HG03025 (cell line): ENCODE measurements around the gene INPP4B.
"Not testable (repeated sequence)": the region's sequence is repeated elsewhere in the genome, so short reads cannot be mapped to it uniquely, and the experiment has no call there.

Experiments used
- ATAC-seq: cut with Tn5 transposase; IDR thresholded peaks from one replicate; pipeline ENCODE4 v1.9.1; 2021; ENCODE audit warnings: mild to moderate bottlenecking, moderate library complexity; ENCODE audit not compliant: unreplicated experiment, low FRiP score

The INPP4B gene

GRCh38 chr4:142427456-142427855, 418.6 kb downstream of the INPP4B start:
- no peak for ATAC-seq

DNA sequence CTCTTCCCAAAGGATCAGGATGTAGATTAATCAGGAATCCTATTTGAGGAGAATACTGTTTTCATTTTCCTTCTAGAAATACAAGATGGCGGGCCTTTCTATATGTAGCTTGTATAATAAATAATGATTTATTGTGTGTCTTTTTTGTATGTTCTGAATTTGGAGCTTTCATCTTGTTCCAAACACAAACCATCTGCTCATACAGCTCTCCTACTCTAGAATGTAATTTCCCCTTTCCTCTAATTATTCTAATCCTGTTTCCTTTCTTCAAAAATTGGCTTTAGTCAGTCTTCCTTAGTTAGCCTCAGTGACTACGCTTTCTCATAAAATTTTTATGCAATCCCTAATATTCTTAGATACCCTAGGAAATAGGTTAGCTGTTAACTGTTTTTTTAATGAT, 422.2 kb downstream of the INPP4B start:
- ATAC-seq = no peak

DNA sequence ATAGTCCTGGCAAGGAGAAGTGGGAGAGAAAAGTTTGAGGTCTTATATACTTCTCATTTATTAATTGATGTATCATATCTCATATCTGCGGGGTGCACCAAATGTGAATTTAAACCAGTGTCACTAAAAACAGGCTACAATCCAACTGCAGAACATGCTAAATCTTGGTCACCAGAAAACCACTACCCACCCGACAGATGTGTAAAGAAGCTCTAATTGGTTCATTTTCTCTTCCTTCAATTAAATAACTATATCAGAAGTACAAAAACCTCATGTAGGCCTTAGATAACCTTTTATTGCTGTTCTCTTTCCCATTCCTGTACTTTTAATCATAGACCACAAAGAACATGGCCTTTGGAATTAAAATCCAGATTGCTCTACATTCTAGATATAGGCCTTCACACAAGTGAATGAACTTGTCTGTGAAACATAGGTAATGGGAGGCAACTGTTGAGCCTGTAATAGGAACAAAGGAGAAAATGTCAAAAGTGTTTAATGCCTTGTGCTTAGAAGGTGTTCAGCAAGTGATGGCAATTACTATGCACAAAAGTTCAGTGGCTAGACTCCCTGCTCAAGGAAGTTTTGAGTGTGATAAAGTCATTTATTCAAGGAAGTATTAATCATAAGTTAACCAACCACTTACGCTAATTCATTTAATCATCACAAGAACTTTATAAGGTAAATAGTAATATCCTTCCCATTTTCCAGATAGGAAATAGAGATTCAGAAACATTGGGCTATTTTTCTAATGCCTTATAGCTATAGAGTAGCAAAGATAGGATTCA, 425.6 kb downstream of the INPP4B start:
- ATAC-seq = no peak

- ATAC-seq = no peak
These were observed 426.4 kb downstream of the INPP4B start for GRCh38 chr4:142419712-142420111.

GRCh38 chr4:142418697-142419096, 427.4 kb downstream of the INPP4B start:
- no peak for ATAC-seq

- ATAC-seq = no peak
These were observed 429.3 kb downstream of the INPP4B start for GRCh38 chr4:142416711-142417275.

DNA sequence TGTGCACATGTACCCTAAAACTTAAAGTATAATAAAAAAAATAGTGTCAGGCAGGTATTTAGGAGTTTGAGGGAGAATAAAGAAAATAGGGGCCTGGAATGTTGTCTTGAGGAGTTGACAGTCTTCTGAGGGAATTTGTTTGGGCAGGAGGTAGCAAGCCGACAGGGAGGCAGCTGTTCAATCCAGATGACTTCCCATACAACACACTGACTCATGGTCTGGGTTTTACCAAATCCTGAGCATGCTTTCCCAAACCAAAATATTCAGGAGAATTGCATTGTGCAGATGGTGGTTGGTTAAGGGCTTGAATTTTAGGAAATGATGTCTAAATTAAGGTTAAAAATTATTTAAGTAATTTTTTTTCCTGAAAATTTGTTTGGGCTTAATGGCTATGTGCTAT, 430.0 kb downstream of the INPP4B start:
- no peak for ATAC-seq

DNA sequence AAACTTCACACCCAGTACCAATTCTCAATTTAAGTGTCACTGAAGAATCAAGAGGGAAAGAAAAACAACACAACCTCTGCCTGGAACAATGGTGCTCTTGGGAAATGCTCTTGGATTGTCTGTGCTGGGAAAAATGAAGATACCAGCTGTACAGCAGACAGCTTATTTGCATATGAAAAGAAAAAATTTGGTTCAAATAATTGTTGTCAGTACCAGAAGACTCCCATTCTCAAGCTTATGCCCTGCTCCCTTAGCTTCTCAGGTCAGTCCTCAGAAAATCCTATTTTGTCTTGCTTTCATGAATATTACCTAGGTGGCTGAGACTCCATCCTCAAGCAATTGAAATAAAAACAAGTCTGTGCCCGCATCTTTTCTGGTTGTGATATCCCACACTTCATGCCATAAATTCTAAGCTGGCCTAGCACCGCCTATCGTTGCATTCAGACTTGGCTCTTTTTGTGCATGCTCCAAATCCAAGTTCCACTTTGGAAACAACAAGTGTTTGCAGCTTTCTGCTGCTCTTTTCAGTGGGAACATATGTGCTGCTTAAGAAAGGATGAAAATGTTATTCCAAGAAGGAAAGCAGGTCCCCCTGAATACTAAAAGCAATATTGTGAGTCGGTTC, 431.6 kb downstream of the INPP4B start:
- no peak for ATAC-seq

GRCh38 chr4:142413485-142413884, 432.6 kb downstream of the INPP4B start:
- ATAC-seq = no peak

GRCh38 chr4:142411993-142412392, 434.1 kb downstream of the INPP4B start:
- ATAC-seq = no peak

GRCh38 chr4:142408003-142408441, 438.1 kb downstream of the INPP4B start:
- no peak for ATAC-seq

DNA sequence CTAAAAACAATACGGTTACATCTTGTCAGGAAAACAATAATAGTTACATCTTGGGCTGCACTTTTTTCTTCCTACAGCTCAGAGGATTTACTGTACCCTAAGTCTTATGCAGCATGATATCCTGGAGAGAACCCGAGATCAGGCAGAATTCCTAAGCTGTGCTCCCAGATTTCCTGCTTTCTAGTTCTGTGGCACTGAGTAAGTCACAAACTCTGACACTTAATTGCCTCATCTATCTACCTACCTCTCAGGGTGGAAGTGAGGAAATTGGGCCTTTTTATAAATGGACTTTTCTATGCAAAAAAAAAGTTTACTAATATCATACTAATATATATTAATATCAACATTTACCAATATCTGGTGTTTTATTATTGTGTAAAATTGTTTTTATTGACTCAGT, 438.5 kb downstream of the INPP4B start:
- ATAC-seq = no peak

DNA sequence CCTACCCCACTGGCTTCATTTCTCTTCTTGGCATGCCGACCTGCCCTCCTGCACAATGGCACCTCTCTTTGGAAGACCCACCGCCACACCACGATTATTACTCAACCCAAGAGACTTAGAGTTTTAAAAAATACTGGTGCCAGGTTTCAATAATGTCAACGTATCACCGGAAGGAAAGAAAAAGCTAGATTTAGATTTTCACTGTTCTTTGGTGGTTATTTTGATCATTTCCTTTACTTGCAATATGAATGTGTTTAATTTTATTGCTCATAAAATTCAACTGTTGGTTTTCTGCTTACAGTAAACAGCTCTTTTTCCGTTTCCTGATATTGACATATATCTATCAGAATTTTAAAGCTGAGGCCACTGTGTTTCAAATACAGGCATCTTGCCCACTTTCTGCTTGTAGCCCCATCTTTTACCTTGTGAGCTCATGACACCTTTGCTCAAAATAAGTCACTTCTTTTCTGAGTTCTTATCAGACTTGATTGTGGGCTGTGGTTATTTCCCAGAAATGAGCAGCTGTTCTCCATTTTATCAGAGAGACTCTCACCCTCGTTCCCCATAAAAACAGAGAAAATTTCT, 439.1 kb downstream of the INPP4B start:
- no peak for ATAC-seq

GRCh38 chr4:142406499-142406835, 439.6 kb downstream of the INPP4B start:
- ATAC-seq = no peak

DNA sequence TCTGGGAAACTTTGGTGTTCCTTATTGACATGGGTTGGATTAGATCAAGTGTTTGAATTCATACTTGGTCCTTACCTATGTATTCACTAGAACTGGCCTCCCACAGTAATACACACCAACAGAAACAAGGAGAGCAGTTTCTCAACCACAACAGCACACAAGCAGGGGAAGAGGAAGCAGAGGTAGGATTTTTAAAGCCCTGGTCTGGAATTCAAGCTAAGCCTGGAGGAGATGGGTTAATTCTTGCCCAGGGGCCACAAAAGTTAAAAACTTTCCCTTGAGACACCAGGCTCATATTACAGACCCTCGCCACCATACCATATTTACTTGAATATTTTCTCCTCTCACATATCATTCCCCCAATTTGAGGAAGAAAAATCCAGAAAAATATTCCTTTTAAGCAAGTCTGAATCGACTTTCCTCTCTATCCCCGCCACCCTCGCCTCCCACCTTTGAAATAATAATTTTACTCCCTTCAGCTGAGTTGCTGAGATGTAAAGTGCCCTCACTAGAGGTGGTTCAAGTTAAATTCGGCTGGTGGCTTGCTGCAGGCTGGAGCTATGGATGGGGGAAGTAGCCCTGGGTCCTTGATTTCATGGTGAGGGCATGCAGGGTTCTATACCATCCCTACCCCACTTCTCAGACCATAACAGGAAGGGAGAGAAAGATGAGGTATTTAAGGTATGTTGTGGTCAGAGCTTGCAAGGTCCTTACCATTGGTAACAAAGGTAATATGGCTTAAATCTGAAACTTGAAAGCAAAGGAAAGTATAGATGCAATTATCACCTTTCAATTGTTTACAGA, 440.2 kb downstream of the INPP4B start:
- no peak for ATAC-seq

DNA sequence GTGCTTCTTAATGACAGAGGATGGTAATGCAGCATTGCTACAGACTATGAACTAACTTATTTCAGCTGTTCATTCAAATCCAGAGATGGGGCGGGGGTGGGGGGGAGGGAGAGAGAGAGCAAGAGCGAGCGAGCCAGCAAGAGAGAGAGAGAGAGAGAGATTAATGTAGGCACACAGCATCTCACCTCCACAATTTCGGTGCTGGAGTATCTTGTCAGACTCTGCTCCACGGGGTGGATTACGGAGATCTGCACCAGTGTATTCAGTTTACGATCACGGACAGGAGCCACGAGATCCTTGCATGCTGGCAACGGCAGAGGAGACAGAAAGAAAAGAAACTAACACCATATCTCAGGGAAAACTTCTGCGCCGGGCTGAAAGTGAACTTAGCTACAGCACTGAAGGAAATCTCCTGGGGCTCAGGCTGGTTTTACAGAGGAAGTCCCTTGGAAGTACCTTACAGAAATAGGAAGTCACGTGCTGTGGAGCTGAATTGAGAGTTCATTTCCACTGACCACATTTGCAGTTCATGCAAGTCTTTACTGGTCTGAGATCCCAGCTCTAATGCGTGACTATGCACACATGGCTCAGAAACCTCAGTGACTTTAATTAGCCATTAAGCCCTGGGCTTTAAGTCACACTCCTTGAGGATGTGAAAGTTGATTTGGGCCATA, 440.9 kb downstream of the INPP4B start:
- no peak for ATAC-seq

GRCh38 chr4:142404191-142404611, 441.9 kb downstream of the INPP4B start:
- ATAC-seq = no peak

DNA sequence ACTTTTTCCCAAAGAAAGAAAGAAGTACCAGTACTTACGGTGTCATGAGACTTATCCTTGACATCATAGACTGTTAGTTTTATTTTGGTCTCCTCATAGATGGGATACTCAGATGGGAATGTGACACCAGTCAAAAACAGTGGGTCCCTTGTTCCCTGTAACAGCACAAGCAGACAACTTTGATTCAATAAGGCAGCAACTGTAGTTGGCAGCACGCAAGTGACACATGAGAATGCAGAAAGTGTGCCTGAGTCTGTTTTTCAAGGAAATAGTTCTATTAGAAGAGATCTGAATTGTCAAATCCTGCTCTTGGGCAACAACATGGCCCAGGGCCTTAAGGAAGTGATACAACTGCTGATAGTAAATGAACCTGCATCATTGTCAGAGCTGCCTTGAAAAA, 443.2 kb downstream of the INPP4B start:
- ATAC-seq = no peak

DNA sequence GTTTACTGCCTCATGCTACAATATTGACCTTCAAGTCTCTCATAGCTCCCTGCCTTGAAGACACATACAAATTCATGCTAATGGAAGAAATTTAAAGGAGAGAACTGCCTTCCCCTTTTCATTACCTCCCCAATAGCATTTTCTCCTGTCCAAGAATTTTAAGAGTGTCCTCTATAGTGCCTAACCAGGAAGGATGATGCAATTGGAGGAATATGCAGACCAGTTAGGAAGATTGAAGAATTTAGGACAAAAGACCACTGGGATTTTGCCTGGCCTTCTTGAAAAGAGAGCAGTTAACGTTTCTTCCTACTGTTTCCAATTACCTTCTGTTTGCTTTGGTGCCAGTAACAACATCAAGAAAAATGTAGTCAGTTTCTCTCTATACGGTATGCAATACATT, 443.9 kb downstream of the INPP4B start:
- ATAC-seq = no peak

- ATAC-seq = not testable (repeated sequence)
These were observed 448.6 kb downstream of the INPP4B start for GRCh38 chr4:142397364-142397991.
